Vagina (tissue), 2 donors: Measurements from ENCODE around the gene CLPTM1.

Experiments
- CTCF ChIP-seq, 3 experiments: fragments of 450-650 bp in 2 of 3; fragments of 200-600 bp in 1 of 3; sonication (generic) in 1 of 3; IDR thresholded peaks; one replicate each; pipeline ENCODE4 v1.5.1; 2017 to 2019; ENCODE audit warnings: antibody characterized with exemption in 3 of 3, mild to moderate bottlenecking in 2 of 3, moderate library complexity in 2 of 3
- POLR2A ChIP-seq, 2 donors: fragments of 450-650 bp; IDR thresholded peaks; one replicate each; pipeline ENCODE4 v1.6.1; 2017; ENCODE audit warnings: antibody characterized with exemption in 2 of 2, mild to moderate bottlenecking in 2 of 2, moderate library complexity in 2 of 2

DNA sequence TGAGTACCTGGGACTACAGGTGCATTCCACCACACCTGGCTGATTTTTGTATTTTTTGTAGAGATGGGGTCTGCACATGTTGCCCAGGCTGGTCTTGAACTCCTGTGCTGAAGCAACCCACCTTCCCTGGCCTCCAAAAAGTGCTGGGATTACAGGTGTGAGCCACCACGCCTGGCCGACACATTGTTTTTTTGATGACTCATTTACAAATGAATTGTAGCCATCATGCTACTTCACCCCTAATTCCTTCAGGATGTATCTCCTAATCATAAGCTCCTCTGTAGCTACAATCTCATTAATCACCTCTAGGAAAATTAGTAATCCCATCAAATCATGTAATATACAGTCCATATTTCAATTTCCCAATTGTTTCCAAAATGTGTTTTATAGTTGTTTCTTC, 64.0 kb downstream of the CLPTM1 start:
- TF ChIP-seq CTCF (IDR thresholded peaks at IDR 0.05), result no peak
- no peak for TF ChIP-seq POLR2A (IDR thresholded peaks at IDR 0.05)
